GM12874 (cell line): ENCODE data around the gene PTAR1.

Experiments used
- TF ChIP-seq, protein P1 (sequence below): IDR thresholded peaks from 2 replicates; pipeline ENCODE4 v1.5.1; 2011; ENCODE audit warnings: low read depth, mild to moderate bottlenecking, control low read depth, low read length, moderate library complexity; ENCODE audit not compliant: insufficient read depth

PTAR1 gene

DNA sequence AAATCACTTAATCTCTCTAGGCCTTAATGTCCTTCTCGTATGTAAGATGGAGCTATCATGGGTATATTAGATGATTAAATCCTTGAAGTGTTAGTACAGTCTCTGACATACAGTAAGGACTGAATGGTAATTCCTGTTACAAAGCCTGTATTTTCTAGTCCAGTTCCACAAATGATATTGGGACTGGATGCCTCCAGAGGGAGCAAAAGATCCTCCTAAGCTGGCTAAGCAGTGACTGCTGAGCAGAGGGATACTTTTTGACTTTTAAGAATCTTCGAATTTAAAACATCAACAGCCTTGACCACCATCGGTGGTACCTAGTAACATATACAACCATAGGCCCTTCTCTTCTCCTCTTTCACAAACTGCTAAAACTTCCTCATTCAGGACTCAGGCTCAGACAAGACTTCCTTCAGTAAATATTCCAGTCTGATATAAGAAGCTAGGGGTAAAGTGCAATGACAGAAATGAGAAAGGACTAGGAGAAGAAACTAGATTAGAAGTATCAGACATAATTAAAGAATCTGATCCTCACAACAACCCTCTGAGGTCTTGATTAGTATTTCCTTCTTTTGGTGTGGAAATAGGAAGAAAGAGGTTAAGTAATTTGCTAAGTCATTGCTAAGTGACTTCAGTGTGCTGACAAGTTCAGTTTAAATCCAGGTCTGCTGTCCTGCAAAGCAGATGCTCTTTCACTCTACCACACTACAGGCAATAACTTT, 13.9 kb downstream of the PTAR1 start:
- TF ChIP-seq, protein P1, sequence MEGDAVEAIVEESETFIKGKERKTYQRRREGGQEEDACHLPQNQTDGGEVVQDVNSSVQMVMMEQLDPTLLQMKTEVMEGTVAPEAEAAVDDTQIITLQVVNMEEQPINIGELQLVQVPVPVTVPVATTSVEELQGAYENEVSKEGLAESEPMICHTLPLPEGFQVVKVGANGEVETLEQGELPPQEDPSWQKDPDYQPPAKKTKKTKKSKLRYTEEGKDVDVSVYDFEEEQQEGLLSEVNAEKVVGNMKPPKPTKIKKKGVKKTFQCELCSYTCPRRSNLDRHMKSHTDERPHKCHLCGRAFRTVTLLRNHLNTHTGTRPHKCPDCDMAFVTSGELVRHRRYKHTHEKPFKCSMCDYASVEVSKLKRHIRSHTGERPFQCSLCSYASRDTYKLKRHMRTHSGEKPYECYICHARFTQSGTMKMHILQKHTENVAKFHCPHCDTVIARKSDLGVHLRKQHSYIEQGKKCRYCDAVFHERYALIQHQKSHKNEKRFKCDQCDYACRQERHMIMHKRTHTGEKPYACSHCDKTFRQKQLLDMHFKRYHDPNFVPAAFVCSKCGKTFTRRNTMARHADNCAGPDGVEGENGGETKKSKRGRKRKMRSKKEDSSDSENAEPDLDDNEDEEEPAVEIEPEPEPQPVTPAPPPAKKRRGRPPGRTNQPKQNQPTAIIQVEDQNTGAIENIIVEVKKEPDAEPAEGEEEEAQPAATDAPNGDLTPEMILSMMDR: no peak

DNA sequence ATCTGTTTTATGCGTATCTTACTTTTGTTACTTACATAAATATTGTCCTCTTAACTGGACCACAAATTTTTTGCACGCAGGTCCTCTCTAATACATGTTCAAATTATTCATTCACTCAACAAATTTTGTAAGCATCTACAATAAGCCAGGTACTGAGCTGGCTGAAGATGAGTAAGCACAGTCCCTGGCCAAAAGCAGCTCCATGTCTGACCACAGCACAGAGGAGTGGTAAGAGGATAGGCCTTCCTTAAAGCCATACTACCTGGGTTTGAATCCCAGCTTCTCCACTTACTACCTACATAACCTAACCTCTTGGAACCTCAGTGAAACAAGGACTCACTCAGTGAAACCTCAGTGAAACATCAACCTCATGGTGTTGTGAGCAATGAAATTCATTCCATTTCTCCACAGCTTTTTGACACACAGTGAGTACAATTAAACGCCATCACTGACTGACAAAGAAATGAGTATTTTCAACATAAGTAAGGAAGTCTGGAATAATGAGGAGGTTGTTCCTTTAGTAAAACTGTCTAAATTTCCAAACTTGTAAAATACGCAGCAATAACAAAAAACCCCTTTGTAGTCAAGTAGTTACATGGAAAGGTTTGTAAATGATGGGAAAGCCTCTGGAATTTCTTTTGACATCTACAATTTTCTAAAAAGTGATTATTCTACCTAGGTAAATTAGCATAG, 15.0 kb downstream of the PTAR1 start:
- TF ChIP-seq, protein P1: no peak

DNA sequence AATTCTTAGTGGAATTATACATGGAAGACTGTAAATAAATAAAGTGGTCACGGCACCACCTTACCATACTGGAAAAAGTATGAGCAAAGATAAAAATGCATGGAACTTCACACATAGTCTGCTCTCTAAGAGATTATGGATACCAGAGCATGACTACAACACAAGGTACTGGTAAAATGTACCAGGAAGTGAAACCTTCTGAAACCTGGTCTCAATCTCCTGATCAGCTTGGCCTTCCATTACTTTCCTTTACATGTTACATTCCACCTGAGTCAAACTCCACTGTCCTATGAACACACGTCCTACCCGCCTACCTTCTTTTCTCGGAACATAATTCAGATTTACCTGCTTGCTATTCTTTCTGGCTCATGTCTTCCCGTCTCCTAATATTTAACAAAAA, 15.9 kb downstream of the PTAR1 start:
- TF ChIP-seq, protein P1: no peak

DNA sequence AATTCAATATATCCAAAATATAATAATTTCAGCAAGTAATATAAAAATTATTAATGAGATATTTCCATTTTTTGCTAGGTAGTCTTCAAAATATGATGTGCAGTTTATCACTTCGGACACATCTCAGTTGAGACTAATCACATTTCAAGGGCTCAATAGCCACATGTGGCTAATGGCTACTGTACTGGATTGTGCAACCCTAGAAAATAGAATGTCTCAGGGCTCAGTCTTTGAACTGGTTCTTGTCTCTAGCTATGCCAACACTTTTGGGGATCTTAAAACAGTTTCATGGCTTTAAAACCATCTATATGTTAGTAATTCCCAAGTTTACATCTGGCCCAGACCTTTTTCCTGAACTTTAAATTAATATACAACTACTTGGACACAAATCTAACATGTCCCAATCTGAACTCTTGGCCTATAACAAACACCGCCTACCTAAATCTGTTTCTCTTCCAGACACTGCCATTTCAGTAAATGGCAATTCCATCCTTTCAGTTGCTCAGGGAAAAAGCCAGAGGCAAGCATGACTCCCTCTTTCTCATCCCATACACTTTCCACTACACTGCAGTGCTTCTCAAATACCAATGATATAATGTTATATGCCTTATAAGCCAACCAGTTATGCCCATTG, 18.8 kb downstream of the PTAR1 start:
- TF ChIP-seq, protein P1: no peak

DNA sequence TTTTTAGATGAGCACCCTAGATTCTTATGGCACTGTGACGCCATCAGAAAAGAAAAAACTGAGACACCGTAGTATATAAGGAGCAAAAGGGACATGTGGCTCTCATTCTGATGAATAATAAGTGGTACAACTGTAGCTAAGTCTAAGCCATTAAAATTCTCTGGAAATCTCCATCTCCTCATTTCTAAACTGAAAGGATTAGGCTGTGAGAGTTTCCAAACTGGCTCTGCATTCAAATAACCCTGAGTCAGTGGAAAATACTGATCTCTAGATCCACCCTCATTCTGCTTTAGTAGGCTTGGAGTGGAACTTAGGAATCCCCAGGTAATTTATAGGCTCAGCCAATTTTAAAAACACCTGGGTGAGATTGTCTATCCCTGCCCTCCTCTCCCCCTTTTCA, 28.5 kb downstream of the PTAR1 start:
- TF ChIP-seq, protein P1: no peak

DNA sequence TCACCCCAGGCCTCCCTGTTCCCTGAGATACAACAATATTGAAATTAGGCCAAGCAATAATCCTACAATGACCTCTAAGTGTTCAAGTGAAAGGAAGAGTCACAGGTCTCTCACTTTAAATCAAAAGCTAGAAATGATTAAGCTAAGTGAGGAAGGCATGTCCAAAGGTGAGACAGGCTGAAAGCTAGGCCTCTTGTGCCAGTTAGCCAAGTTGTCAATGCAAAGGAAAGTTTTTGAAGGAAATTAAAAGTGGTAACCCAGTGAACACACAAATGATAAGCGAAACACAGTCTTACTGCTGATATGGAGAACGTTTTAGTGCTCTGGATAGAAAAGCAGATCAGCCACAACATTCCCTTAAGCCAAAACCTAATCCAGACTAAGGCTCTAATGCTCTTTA, 39.8 kb downstream of the PTAR1 start:
- TF ChIP-seq, protein P1: no peak

DNA sequence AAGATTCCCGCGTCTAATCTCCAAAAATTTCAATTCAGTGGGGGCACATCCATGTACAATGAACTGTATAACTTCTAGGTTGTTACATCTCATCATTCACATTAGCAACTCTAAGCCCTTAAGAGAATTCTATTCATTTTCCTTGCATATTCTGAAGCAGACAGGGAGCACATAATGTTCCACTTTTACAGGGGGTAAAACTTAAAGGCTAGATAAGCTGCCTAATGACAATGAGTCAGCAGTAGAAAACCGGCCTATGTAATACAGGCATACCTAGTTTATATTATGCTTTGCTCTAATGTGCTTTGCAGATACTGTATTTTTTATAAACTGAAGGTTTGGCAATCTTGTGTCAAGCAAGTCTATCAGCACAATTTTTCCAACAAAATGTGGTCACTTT, 40.4 kb downstream of the PTAR1 start:
- TF ChIP-seq, protein P1: no peak
